GM12878 (cell line): ENCODE results near the gene YTHDF2. TPM values are rescaled to one million over a fixed set of nuclear protein-coding genes. Genes with fewer than 3 reads are reported as not detected.
A peak's percentile ranks its signal among the peaks of the same experiment; 100 is the strongest.

Experiments used
- ATF7 ChIP-seq: fragments of 450-650 bp; IDR thresholded peaks from 2 replicates; pipeline ENCODE4 v1.6.1; 2016; ENCODE audit warnings: low read depth, mild to moderate bottlenecking
- CBFB ChIP-seq: IDR thresholded peaks from 2 replicates; pipeline ENCODE4 v1.6.1; 2016; ENCODE audit warnings: antibody characterized with exemption, low read depth
- CTCF ChIP-seq, 3 experiments: IDR thresholded peaks in 2 of 3; conservative IDR thresholded peaks in 1 of 3; 2 replicates each; pipeline ENCODE4 v1.5.1; 2011; ENCODE audit warnings: low read depth in 3 of 3, low read length in 3 of 3, mild to moderate bottlenecking in 3 of 3, control low read depth in 2 of 3, moderate library complexity in 2 of 3, inconsistent platforms in 1 of 3, mixed read lengths in 1 of 3; ENCODE audit not compliant: control insufficient read depth in 2 of 3, insufficient read depth in 1 of 3; ENCODE audit errors: extremely low read depth in 1 of 3
- EGR1 ChIP-seq, 2 experiments: IDR thresholded peaks; 1 replicate in 1 of 2; 2 replicates in 1 of 2; pipeline ENCODE4 v1.6.1; 2011 to 2012; ENCODE audit warnings: low read depth in 2 of 2, low read length in 2 of 2, borderline replicate concordance in 1 of 2, mild to moderate bottlenecking in 1 of 2, moderate library complexity in 1 of 2
- ESRRA ChIP-seq: IDR thresholded peaks from 2 replicates; pipeline ENCODE4 v1.6.1; 2012; ENCODE audit warnings: mild to moderate bottlenecking, low read length, improper control_type of control experiment
- ETV6 ChIP-seq, 2 experiments: fragments of 450-650 bp in 1 of 2; IDR thresholded peaks in 1 of 2; conservative IDR thresholded peaks in 1 of 2; 2 replicates each; pipeline ENCODE4 v1.6.1; 2014; ENCODE audit warnings: antibody characterized with exemption in 1 of 2, borderline replicate concordance in 1 of 2, low read depth in 1 of 2, mild to moderate bottlenecking in 1 of 2, moderate library complexity in 1 of 2
- EZH2 ChIP-seq: IDR thresholded peaks from 2 replicates; pipeline ENCODE4 v1.6.1; 2012; ENCODE audit warnings: low read depth, mild to moderate bottlenecking, control low read depth, inconsistent platforms, low read length, borderline replicate concordance; ENCODE audit not compliant: control insufficient read depth
- HDGF ChIP-seq: fragments of 450-650 bp; IDR thresholded peaks from 2 replicates; pipeline ENCODE4 v1.6.1; 2016; ENCODE audit warnings: antibody characterized with exemption
- KLF5 ChIP-seq: fragments of 450-650 bp; IDR thresholded peaks from 2 replicates; pipeline ENCODE4 v1.6.1; 2014; ENCODE audit warnings: mild to moderate bottlenecking; ENCODE audit not compliant: partially characterized antibody
- MEF2B ChIP-seq: fragments of 450-650 bp; IDR thresholded peaks from 2 replicates; pipeline ENCODE4 v1.6.1; 2018; ENCODE audit warnings: mild to moderate bottlenecking, moderate library complexity; ENCODE audit not compliant: partially characterized antibody, poor library complexity, severe bottlenecking
- MYB ChIP-seq: fragments of 150-350 bp; IDR thresholded peaks from 2 replicates; pipeline ENCODE4 v1.6.1; 2014; ENCODE audit warnings: mild to moderate bottlenecking, low read depth, low read length, borderline replicate concordance
- NR2C2 ChIP-seq: IDR thresholded peaks from 2 replicates; pipeline ENCODE4 v1.6.1; 2011; ENCODE audit warnings: borderline replicate concordance, low read depth; ENCODE audit not compliant: control insufficient read depth, insufficient read length
- NRF1 ChIP-seq: conservative IDR thresholded peaks from 2 replicates; pipeline ENCODE4 v1.6.1; 2011; ENCODE audit warnings: mild to moderate bottlenecking, low read depth, low read length, improper control_type of control experiment
- PKNOX1 ChIP-seq: fragments of 450-650 bp; IDR thresholded peaks from 2 replicates; pipeline ENCODE4 v1.6.1; 2016; ENCODE audit warnings: mild to moderate bottlenecking
- POU2F2 ChIP-seq: IDR thresholded peaks from 3 replicates; pipeline ENCODE4 v1.6.1; 2011; ENCODE audit warnings: low read depth, mild to moderate bottlenecking, low read length, borderline replicate concordance
- RELA ChIP-seq: fragments of 450-650 bp; IDR thresholded peaks from 2 replicates; pipeline ENCODE4 v1.8.0; 2014; ENCODE audit warnings: borderline replicate concordance; ENCODE audit not compliant: partially characterized antibody
- SIN3A ChIP-seq: IDR thresholded peaks from 2 replicates; pipeline ENCODE4 v1.6.1; 2012; ENCODE audit warnings: low read depth, low read length, improper control_type of control experiment
- SPI1 ChIP-seq: IDR thresholded peaks from 2 replicates; pipeline ENCODE4 v1.6.1; 2011; ENCODE audit warnings: low read depth, mild to moderate bottlenecking, low read length, moderate library complexity, borderline replicate concordance; ENCODE audit not compliant: insufficient read depth
- SREBF1 ChIP-seq: IDR thresholded peaks from 2 replicates; pipeline ENCODE4 v1.6.1; 2012; ENCODE audit warnings: mild to moderate bottlenecking, low read length
- USF1 ChIP-seq: IDR thresholded peaks from 2 replicates; pipeline ENCODE4 v1.6.1; 2011; ENCODE audit warnings: borderline replicate concordance, low read depth, mild to moderate bottlenecking, moderate library complexity, mixed read lengths, low read length; ENCODE audit not compliant: insufficient read depth; ENCODE audit errors: extremely low read length
- USF2 ChIP-seq: IDR thresholded peaks from 2 replicates; pipeline ENCODE4 v1.6.1; 2011; ENCODE audit warnings: low read depth, low read length, improper control_type of control experiment, borderline replicate concordance
- ZBED1 ChIP-seq: IDR thresholded peaks from 2 replicates; pipeline ENCODE4 v1.6.1; 2016; ENCODE audit warnings: borderline replicate concordance
- ZNF207 ChIP-seq: fragments of 450-650 bp; IDR thresholded peaks from 2 replicates; pipeline ENCODE4 v1.6.1; 2014; ENCODE audit warnings: antibody characterized with exemption, mild to moderate bottlenecking, borderline replicate concordance
- ZZZ3 ChIP-seq: IDR thresholded peaks from 2 replicates; pipeline ENCODE4 v1.6.1; 2011; ENCODE audit warnings: low read depth; ENCODE audit not compliant: control insufficient read depth, insufficient read length
- polyA plus RNA-seq, 11 experiments: library from polyadenylated mRNA; depleted of rRNA in 4 of 11; unstranded in 6 of 11; stranded (reverse) in 5 of 11; fragments of >200 nt; fragmentation: Nextera tagmentation in 4 of 11; fragmentation: Illumina TruSeq in 1 of 11; extraction: Ambion mirVana in 4 of 11; extraction: Trizol in 1 of 11; gene quantifications; 1 replicate in 1 of 11; 2 replicates in 10 of 11; pipeline versions ENCODE4 v1.2.1 to v1.2.3, GENCODE V29; 2011 to 2016; ENCODE audit warnings: inconsistent platforms in 2 of 11, missing spikeins in 2 of 11, low read depth in 1 of 11
- total RNA-seq, 4 experiments: library from RNA; depleted of rRNA in 3 of 4; stranded (reverse); fragments of >200 nt in 3 of 4; fragmentation: Illumina TruSeq in 1 of 4; extraction: Trizol in 1 of 4; gene quantifications; 2 replicates each; pipeline versions ENCODE4 v1.2.1 to v1.2.3, GENCODE V29; 2013 to 2021

YTHDF2 gene
- total and polyA plus RNA-seq, 10 of the 15 experiments (the other 5 are each of a cell fraction or from before 2014, with no cell fraction given): 42.4 to 121 (median 66.9) TPM

GRCh38 chr1:28736450-28737306 is at the start of gene YTHDF2 (continued):
- TF ChIP-seq CTCF (IDR thresholded peaks at IDR 0.05 in 2 of 3, conservative IDR thresholded peaks at IDR 0.05 in 1 of 3; ENCODE audit: control insufficient read depth in 2 of 3, extremely low read depth in 1 of 3, insufficient read depth in 1 of 3, low read depth in 3 of 3, low read length in 3 of 3) (peak; percentile 83 to 89 (median 88)), RELA (peak; percentile 21), HDGF (0 out of 2 replicates have a peak, but pooled peaks have one; percentile 61), ZZZ3 (no peak), MEF2B (peak; percentile 100), NR2C2 (no peak), CBFB (peak; percentile 28; the same call in 1 of the 2 replicates), KLF5 (peak; percentile 67), POU2F2 (peak; percentile 54; the same call in 1 of the 3 replicates), SIN3A (peak; percentile 75; the same call in 1 of the 2 replicates), ZBED1 (no peak), MYB (no peak), ETV6 (conservative IDR thresholded peaks at IDR 0.05 in 1 of 2, IDR thresholded peaks at IDR 0.05 in 1 of 2; ENCODE audit: borderline replicate concordance in 1 of 2, low read depth in 1 of 2) (peak in 1 of 2 experiments; percentile 37; a peak in 2 of 4 replicates), USF1 (no peak), ESRRA (no peak), PKNOX1 (peak; percentile 38; the same call in 1 of the 2 replicates), EZH2 (no peak), SREBF1 (no peak), ATF7 (peak; percentile 67), NRF1 (no peak), EGR1 (IDR thresholded peaks at IDR 0.05; ENCODE audit: borderline replicate concordance in 1 of 2, low read depth in 2 of 2, low read length in 2 of 2) (peak in 1 of 2 experiments; percentile 98; a peak in 2 of 3 replicates), USF2 (no peak), SPI1 (no peak), ZNF207 (peak; percentile 99)
